Endothelial cell (in vitro differentiated cells): ENCODE measurements around the gene BRINP2. TPM values are rescaled to one million over a fixed set of nuclear protein-coding genes. Genes with fewer than 3 reads are reported as not detected.

Experiments
- DNase-seq: peaks from one replicate; pipeline ENCODE4 v3.0.0; 2021; ENCODE audit warnings: low spot score
- H3K27ac Mint-ChIP-seq: one replicate; pipeline ENCODE4 v1.8.0; 2021; ENCODE audit warnings: mixed read lengths, inconsistent platforms; ENCODE audit not compliant: unreplicated experiment
- H3K27me3 Mint-ChIP-seq: one replicate; pipeline ENCODE4 v1.8.0; 2021; ENCODE audit warnings: mild to moderate bottlenecking, moderate library complexity, mixed read lengths, inconsistent platforms; ENCODE audit not compliant: unreplicated experiment
- H3K36me3 Mint-ChIP-seq: one replicate; pipeline ENCODE4 v1.8.0; 2021; ENCODE audit warnings: mild to moderate bottlenecking, low read depth, mixed read lengths, inconsistent platforms; ENCODE audit not compliant: unreplicated experiment
- H3K4me1 Mint-ChIP-seq: one replicate; pipeline ENCODE4 v1.8.0; 2021; ENCODE audit warnings: mild to moderate bottlenecking, mixed read lengths, inconsistent platforms; ENCODE audit not compliant: unreplicated experiment
- H3K4me3 Mint-ChIP-seq: one replicate; pipeline ENCODE4 v1.8.0; 2021; ENCODE audit warnings: mild to moderate bottlenecking, mixed read lengths, inconsistent platforms; ENCODE audit not compliant: unreplicated experiment
- H3K9me3 Mint-ChIP-seq: one replicate; pipeline ENCODE4 v1.8.0; 2021; ENCODE audit warnings: mixed read lengths, inconsistent platforms; ENCODE audit not compliant: unreplicated experiment
- CTCF ChIP-seq: fragments of 200-600 bp; sonication (generic); IDR thresholded peaks from one replicate; pipeline ENCODE4 v1.5.0; 2021; ENCODE audit warnings: antibody characterized with exemption; ENCODE audit not compliant: unreplicated experiment
- total RNA-seq: library from RNA; stranded (reverse); fragmentation: NEBNext Ultra II Directional; extraction: Animal tissue kit (Norgen Biotek cat#: 25700); gene quantifications from one replicate; pipeline ENCODE4 v1.2.1, GENCODE V29; 2021; ENCODE audit not compliant: unreplicated experiment

BRINP2 gene
- total RNA-seq, 1 donor from 2014 or later, result 0.59 TPM

- Mint-ChIP-seq H3K27me3 (no peaks in the 10 kb centered on the region), H3K4me1 (peaks cover 11% of the 10 kb centered on the region), H3K36me3 (no peaks in the 10 kb centered on the region), H3K9me3 (no peaks in the 10 kb centered on the region), H3K27ac (no peak overlapping the region), H3K4me3 (no peak overlapping the region)
- no peak for DNase-seq
- no peak for TF ChIP-seq CTCF
These were observed 45.9 kb downstream of the BRINP2 start for GRCh38 chr1:177216587-177217202.

- no peak for DNase-seq
- no peak for TF ChIP-seq CTCF
- Mint-ChIP-seq H3K4me1 (peaks cover 11% of the 10 kb centered on the region), H3K27me3 (no peaks in the 10 kb centered on the region), H3K27ac (no peak overlapping the region), H3K4me3 (no peak overlapping the region), H3K9me3 (no peaks in the 10 kb centered on the region), H3K36me3 (no peaks in the 10 kb centered on the region)
These were observed 49.0 kb downstream of the BRINP2 start for GRCh38 chr1:177219554-177220458.

- Mint-ChIP-seq H3K27me3 (no peaks in the 10 kb centered on the region), H3K9me3 (no peaks in the 10 kb centered on the region), H3K4me1 (peaks cover 11% of the 10 kb centered on the region), H3K36me3 (no peaks in the 10 kb centered on the region), H3K27ac (no peak overlapping the region), H3K4me3 (no peak overlapping the region)
- DNase-seq, result no peak
- no peak for TF ChIP-seq CTCF
These were observed 52.6 kb downstream of the BRINP2 start for GRCh38 chr1:177223359-177223758.

GRCh38 chr1:177227978-177228692, 57.4 kb downstream of the BRINP2 start:
- Mint-ChIP-seq H3K36me3 (no peaks in the 10 kb centered on the region), H3K9me3 (no peaks in the 10 kb centered on the region)

More at GRCh38 chr1:177227978-177228692, 57.4 kb downstream of the BRINP2 start:
- Mint-ChIP-seq H3K27ac (no peak overlapping the region), H3K27me3 (no peaks in the 10 kb centered on the region), H3K4me1 (no peaks in the 10 kb centered on the region), H3K4me3 (no peak overlapping the region)
- TF ChIP-seq CTCF, result no peak
- no peak for DNase-seq
